C4-2B (cell line): ENCODE results near the gene CTU2.

Source experiments
- H3K27ac ChIP-seq: fragments of 450-650 bp; 2 replicates; pipeline ENCODE4 v1.5.1; 2017
- CTCF ChIP-seq: fragments of 450-650 bp; conservative IDR thresholded peaks from 2 replicates; pipeline ENCODE4 v1.5.1; 2017; ENCODE audit warnings: mild to moderate bottlenecking
- ZFX ChIP-seq: fragments of 450-650 bp; IDR thresholded peaks from 2 replicates; pipeline ENCODE4 v1.6.1; 2017

The CTU2 gene

GRCh38 chr16:88705801-88706228 lies 488 bp upstream of the CTU2 start:
- peak overlapping the region; percentile 64 for H3K27ac ChIP-seq
- TF ChIP-seq ZFX (no peak), CTCF (no peak)

GRCh38 chr16:88706965-88707826 lies 893 bp downstream of the CTU2 start:
- TF ChIP-seq ZFX (no peak), CTCF (no peak)
- peak overlapping the region; percentile 64 for H3K27ac ChIP-seq

GRCh38 chr16:88710556-88710955 lies 4.3 kb downstream of the CTU2 start:
- no peak for TF ChIP-seq ZFX
- TF ChIP-seq CTCF = no peak
- H3K27ac ChIP-seq = no peak overlapping the region

- no peak overlapping the region for H3K27ac ChIP-seq
- TF ChIP-seq CTCF (no peak), ZFX (no peak)
Measured at GRCh38 chr16:88711750-88712340, 5.5 kb downstream of the CTU2 start.

GRCh38 chr16:88712362-88712979 lies 6.2 kb downstream of the CTU2 start:
- no peak overlapping the region for H3K27ac ChIP-seq
- no peak for TF ChIP-seq CTCF
- no peak for TF ChIP-seq ZFX

GRCh38 chr16:88713054-88713453 lies 6.8 kb downstream of the CTU2 start:
- no peak for TF ChIP-seq CTCF
- no peak for TF ChIP-seq ZFX

More at GRCh38 chr16:88713054-88713453, 6.8 kb downstream of the CTU2 start:
- H3K27ac ChIP-seq = no peak overlapping the region
